Measurements from ENCODE around the gene PTPRG. TPM values are rescaled to one million over a fixed set of nuclear protein-coding genes. Genes with fewer than 3 reads are reported as not detected.

The PTPRG gene
- total RNA-seq, 6 experiments from 2014 or later, result 11.7 to 27.8 (median 14.7) TPM

GRCh38 chr3:61674596-61674995 is 113.2 kb downstream of the PTPRG start:
- intact Hi-C loops (cut with DNase I), result no loop called here
- Histone ChIP-seq H3K4me3 (no peak overlapping the region), H3K9me3 (no peaks in the 10 kb centered on the region), H3K27me3 (no peaks in the 10 kb centered on the region), H3K36me3 (no peaks in the 10 kb centered on the region), H3K4me1 (no peaks in the 10 kb centered on the region), H3K27ac (no peak overlapping the region)
- TF ChIP-seq CTCF (IDR thresholded peaks at IDR 0.05) (no peak), POLR2A (IDR thresholded peaks at IDR 0.05) (no peak)
- ATAC-seq (no peak), DNase-seq (no peak)
- WGBS (ENCODE audit: insufficient coverage, low coverage, low lambda C conversion rate, missing lambda C conversion rate), result 54% methylated on average over 1 of the region's 1 CpG

- intact Hi-C loops (cut with DNase I), result no loop called here
- Histone ChIP-seq H3K4me1 (no peaks in the 10 kb centered on the region), H3K4me3 (no peak overlapping the region), H3K27ac (no peak overlapping the region), H3K36me3 (no peaks in the 10 kb centered on the region), H3K27me3 (no peaks in the 10 kb centered on the region), H3K9me3 (no peaks in the 10 kb centered on the region)
- ATAC-seq, result no peak
- 86% methylated on average over 2 of the region's 4 CpGs for WGBS (ENCODE audit: insufficient coverage, low coverage, low lambda C conversion rate, missing lambda C conversion rate)
- no peak for DNase-seq
- TF ChIP-seq POLR2A (IDR thresholded peaks at IDR 0.05) (no peak), CTCF (IDR thresholded peaks at IDR 0.05) (no peak)
These were observed 117.7 kb downstream of the PTPRG start for GRCh38 chr3:61679026-61679425.

DNA sequence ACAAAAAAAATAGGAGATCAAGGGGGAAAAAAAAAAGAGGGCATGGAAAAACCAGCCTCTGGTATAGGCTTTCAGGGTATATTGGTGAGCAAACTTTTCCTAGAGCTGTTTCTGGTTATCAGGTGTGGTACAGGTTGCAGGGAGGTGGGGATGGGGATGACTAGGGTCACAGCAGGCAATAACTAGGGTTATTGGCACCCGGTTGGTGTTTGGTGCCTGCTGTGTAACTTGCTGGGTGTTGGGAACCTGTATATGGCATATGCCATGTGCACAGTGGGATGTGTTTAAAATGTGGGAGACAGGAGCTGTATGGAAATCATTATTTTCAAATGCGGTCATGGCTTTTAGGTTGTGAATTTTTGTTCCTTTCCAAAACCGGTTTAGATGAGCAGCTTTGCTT is 119.2 kb downstream of the PTPRG start:
- peaks cover 0 to 4% (median 0%) of the 10 kb centered on the region in 4 donors for H3K4me1 ChIP-seq
- no CpG with 5 or more reads among the region's 3 CpGs for WGBS (ENCODE audit: insufficient coverage, low coverage, low lambda C conversion rate, missing lambda C conversion rate)
- TF ChIP-seq POLR2A (IDR thresholded peaks at IDR 0.05) (no peak), CTCF (IDR thresholded peaks at IDR 0.05) (no peak)
- H3K4me3 ChIP-seq, result no peak overlapping the region
- DNase-seq (no peak), ATAC-seq (no peak)
- H3K36me3 ChIP-seq, result no peaks in the 10 kb centered on the region
- no peaks in the 10 kb centered on the region for H3K9me3 ChIP-seq
- H3K27me3 ChIP-seq, result no peaks in the 10 kb centered on the region
- intact Hi-C loops (cut with DNase I), result no loop called here
- no peak overlapping the region for H3K27ac ChIP-seq

DNA sequence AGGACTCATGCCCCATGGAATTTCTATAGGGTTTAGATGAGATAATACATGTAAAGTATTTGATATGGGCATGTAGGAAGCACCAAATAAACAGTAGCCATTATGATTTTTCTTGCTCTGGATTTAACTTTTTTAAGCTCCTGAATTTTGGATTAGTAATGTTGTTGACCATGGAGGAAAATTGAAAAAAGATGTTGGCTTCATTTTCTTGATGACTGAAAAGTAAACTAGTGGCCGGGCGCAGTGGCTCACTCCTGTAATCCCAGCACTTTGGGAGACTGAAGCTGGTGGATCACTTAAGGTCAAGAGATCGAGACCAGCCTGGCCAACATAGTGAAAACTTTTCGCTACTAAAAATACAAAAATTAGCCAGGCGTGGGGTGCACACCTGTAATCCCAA is 120.3 kb downstream of the PTPRG start:
- Histone ChIP-seq H3K9me3 (no peaks in the 10 kb centered on the region), H3K27me3 (no peaks in the 10 kb centered on the region), H3K4me3 (no peak overlapping the region), H3K36me3 (no peaks in the 10 kb centered on the region), H3K4me1 (peaks cover 0 to 15% (median 0%) of the 10 kb centered on the region in 4 donors), H3K27ac (no peak overlapping the region)
- TF ChIP-seq CTCF (IDR thresholded peaks at IDR 0.05), result no peak
- no peak for TF ChIP-seq POLR2A (IDR thresholded peaks at IDR 0.05)
- WGBS (ENCODE audit: insufficient coverage, low coverage, low lambda C conversion rate, missing lambda C conversion rate), result 94% methylated on average over 5 of the region's 5 CpGs
- no peak for ATAC-seq
- DNase-seq, result no peak
- intact Hi-C loops (cut with DNase I), result no loop called here

All from right lobe of liver (tissue), 6 donors.